Calu3 (cell line): ENCODE results near the gene CDKL1. TPM values are rescaled to one million over a fixed set of nuclear protein-coding genes. Genes with fewer than 3 reads are reported as not detected.
"Not testable (repeated sequence)": the region's sequence is repeated elsewhere in the genome, so short reads cannot be mapped to it uniquely, and the experiment has no call there.

ENCODE experiments used
- BruUV-seq: library from RNA; stranded (reverse); fragments of 400-500 nt; replicated peaks from 2 replicates; lab custom pipeline; 2021; lab: Mats Ljungman, UMichigan
- CTCF ChIA-PET: fragments of 300-600 bp; sonication (Branson Sonifier 250); formaldehyde crosslinking; loops from one replicate; lab custom pipeline; 2022; ENCODE audit warnings: antibody characterized with exemption; lab: Charles Lee
- DNase-seq: peaks from one replicate; pipeline ENCODE4 v3.0.0; 2022
- H3K27ac Mint-ChIP-seq: one replicate; pipeline ENCODE4 v1.8.0; 2022; ENCODE audit warnings: mixed read lengths; ENCODE audit not compliant: unreplicated experiment
- H3K27me3 Mint-ChIP-seq: one replicate; pipeline ENCODE4 v1.8.0; 2022; ENCODE audit warnings: mixed read lengths; ENCODE audit not compliant: unreplicated experiment
- H3K36me3 Mint-ChIP-seq: one replicate; pipeline ENCODE4 v1.8.0; 2022; ENCODE audit warnings: mild to moderate bottlenecking, moderate library complexity, mixed read lengths; ENCODE audit not compliant: insufficient read depth, unreplicated experiment
- H3K4me1 Mint-ChIP-seq: one replicate; pipeline ENCODE4 v1.8.0; 2022; ENCODE audit warnings: mild to moderate bottlenecking, low read depth, mixed read lengths; ENCODE audit not compliant: unreplicated experiment
- H3K4me3 Mint-ChIP-seq: one replicate; pipeline ENCODE4 v1.8.0; 2022; ENCODE audit warnings: mild to moderate bottlenecking, low read depth, moderate library complexity, mixed read lengths; ENCODE audit not compliant: unreplicated experiment
- H3K9me3 Mint-ChIP-seq: one replicate; pipeline ENCODE4 v1.8.0; 2022; ENCODE audit warnings: low read depth, mixed read lengths; ENCODE audit not compliant: unreplicated experiment
- intact Hi-C: fragments of 100-400 bp; cut with micrococcal nuclease; formaldehyde crosslinking; loops from one replicate; pipeline ENCODE4 v1.10.0; 2022; ENCODE audit not compliant: unreplicated experiment
- total RNA-seq: library from RNA; stranded (reverse); gene quantifications from 2 replicates; pipeline ENCODE4 v1.2.3, GENCODE V29; 2022
- TF ChIP-seq, protein P1 (sequence below): fragments of 200-600 bp; IDR thresholded peaks from one replicate; pipeline ENCODE4 v1.8.0; 2022; ENCODE audit warnings: antibody characterized with exemption; ENCODE audit not compliant: unreplicated experiment

Gene CDKL1
- total RNA-seq, 1 experiment from 2014 or later = 3.0 TPM

DNA sequence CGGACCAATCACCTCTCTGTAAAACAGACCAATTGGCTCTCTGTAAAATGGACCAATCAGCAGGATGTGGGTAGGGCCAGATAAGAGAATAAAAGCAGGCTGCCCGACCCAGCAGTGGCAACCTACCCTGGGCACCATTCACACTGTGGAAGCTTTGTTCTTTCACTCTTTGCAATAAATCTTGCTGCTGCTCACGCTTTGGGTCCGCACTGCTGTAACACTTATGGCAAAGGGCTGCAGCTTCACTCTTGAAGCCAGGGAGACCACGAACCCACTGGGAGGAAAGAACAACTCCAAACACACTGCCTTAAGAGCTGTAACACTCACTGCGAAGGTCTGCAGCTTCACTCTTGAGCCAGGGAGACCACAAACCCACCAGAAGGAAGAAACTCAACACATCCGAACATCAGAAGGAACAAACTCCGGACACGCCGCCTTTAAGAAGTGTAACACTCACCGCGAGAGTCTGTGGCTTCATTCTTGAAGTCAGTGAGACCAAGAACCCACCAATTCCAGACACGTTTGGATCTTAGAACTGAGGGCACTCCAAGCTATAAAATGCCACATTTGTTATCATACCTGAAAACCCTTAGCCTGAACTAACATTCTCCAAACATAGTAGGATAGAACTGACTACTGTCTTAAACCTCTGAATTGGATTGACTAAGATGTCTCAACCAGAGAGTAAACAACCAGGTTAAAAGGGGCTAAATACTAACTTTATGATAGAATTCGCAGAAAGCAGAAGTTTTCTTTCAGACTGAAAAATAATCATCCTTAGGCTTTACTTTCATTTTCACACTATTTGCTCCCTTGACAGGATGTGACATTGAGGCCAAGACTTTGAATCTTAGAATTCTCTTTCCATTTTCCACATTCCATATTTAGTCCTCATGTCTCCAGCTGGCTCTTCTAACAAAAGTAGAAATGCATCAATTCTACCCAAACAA lies 33.6 kb downstream of the CDKL1 start:
- intact Hi-C loops = no loop called here
- H3K27ac Mint-ChIP-seq = no peak overlapping the region

GRCh38 chr14:50361473-50362403 lies 34.9 kb downstream of the CDKL1 start:
- H3K9me3 Mint-ChIP-seq, H3K27ac Mint-ChIP-seq, CTCF ChIA-PET, H3K36me3 Mint-ChIP-seq, H3K27me3 Mint-ChIP-seq, DNase-seq, BruUV-seq, intact Hi-C loops, H3K4me3 Mint-ChIP-seq: not testable (repeated sequence)
- peaks cover 24% of the 10 kb centered on the region for H3K4me1 Mint-ChIP-seq

More for the DNA sequence above, 33.6 kb downstream of the CDKL1 start:
- CTCF ChIA-PET = no interaction called here
- no peaks in the 10 kb centered on the region for H3K36me3 Mint-ChIP-seq
- no TSS peak for BruUV-seq
- H3K9me3 Mint-ChIP-seq = no peaks in the 10 kb centered on the region
- H3K4me3 Mint-ChIP-seq = no peak overlapping the region
- no peaks in the 10 kb centered on the region for H3K27me3 Mint-ChIP-seq
- no peak for DNase-seq
- H3K4me1 Mint-ChIP-seq = peaks cover 26% of the 10 kb centered on the region
- TF ChIP-seq, protein P1, sequence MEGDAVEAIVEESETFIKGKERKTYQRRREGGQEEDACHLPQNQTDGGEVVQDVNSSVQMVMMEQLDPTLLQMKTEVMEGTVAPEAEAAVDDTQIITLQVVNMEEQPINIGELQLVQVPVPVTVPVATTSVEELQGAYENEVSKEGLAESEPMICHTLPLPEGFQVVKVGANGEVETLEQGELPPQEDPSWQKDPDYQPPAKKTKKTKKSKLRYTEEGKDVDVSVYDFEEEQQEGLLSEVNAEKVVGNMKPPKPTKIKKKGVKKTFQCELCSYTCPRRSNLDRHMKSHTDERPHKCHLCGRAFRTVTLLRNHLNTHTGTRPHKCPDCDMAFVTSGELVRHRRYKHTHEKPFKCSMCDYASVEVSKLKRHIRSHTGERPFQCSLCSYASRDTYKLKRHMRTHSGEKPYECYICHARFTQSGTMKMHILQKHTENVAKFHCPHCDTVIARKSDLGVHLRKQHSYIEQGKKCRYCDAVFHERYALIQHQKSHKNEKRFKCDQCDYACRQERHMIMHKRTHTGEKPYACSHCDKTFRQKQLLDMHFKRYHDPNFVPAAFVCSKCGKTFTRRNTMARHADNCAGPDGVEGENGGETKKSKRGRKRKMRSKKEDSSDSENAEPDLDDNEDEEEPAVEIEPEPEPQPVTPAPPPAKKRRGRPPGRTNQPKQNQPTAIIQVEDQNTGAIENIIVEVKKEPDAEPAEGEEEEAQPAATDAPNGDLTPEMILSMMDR = no peak

DNA sequence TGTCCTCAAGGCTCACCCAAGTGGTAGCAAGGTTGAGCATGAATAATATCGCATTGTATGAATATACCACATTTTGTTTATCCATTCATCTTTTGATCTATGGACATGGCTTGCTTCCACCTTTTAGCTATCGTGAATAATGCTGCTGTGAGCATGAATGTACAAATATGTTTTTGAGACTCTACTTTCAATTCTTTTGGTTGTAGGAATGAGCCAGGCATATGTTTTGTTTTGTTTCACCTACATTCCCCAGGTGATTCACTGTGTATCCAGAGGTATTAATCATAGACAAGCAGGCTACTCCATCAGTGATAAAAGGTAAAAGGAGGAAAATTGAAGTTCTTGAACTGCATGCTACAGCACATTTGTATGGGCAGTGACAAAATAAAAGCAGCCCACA lies 35.8 kb downstream of the CDKL1 start:
- intact Hi-C loops = no loop called here
- Mint-ChIP-seq H3K27me3 (no peaks in the 10 kb centered on the region), H3K27ac (no peak overlapping the region), H3K4me1 (peaks cover 16% of the 10 kb centered on the region), H3K4me3 (no peak overlapping the region), H3K9me3 (no peaks in the 10 kb centered on the region), H3K36me3 (no peaks in the 10 kb centered on the region)
- TF ChIP-seq, protein P1 = no peak
- DNase-seq = no peak
- CTCF ChIA-PET = no interaction called here
- BruUV-seq = no TSS peak

DNA sequence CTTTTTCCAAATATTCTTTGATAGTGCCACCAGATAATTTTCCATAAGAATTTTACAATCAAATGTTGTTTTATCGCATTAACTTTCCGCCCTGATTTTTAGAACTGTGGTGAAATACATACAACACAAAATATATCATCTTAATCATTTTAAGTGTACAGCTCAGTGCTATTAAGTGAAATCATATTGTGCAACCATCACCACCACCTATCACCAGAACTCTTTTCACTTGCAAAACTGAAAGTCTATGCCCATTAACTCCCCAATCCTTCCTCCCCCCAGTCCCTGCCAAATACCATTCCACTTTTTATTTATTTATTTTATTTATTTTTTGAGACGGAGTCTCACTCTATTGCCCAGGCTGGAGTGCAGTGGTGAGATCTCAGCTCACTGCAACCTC lies 36.6 kb downstream of the CDKL1 start:
- CTCF ChIA-PET = interaction anchor here (0.5 to 0.6 kb wide), 2 partner anchors 25 to 104 kb away, joined by 3 to 5 read pairs; no protein-coding TSS in a partner anchor
- intact Hi-C loops = no loop called here
- TF ChIP-seq, protein P1 = no peak
- H3K36me3 Mint-ChIP-seq = no peaks in the 10 kb centered on the region
- no peaks in the 10 kb centered on the region for H3K9me3 Mint-ChIP-seq
- no peak overlapping the region for H3K27ac Mint-ChIP-seq
- H3K27me3 Mint-ChIP-seq = no peaks in the 10 kb centered on the region
- no TSS peak for BruUV-seq
- H3K4me3 Mint-ChIP-seq = no peak overlapping the region
- H3K4me1 Mint-ChIP-seq = peaks cover 18% of the 10 kb centered on the region
- DNase-seq = no peak
